ENCODE results near the gene PNMA6E.
A peak's percentile ranks its signal among the peaks of the same experiment; 100 is the strongest.

The PNMA6E gene

GRCh38 chrX:153414856-153415510 lies 13.8 kb upstream of the PNMA6E start:
- H3K79me2 ChIP-seq (ENCODE audit: control insufficient read depth, insufficient read depth, low read length, unreplicated experiment), result no peaks in the 10 kb centered on the region
- no peaks in the 10 kb centered on the region for H3K36me3 ChIP-seq (ENCODE audit: insufficient read depth, low read length)
- H3K4me1 ChIP-seq (ENCODE audit: control insufficient read depth, insufficient read depth, low read length, unreplicated experiment), result no peaks in the 10 kb centered on the region
- no peak overlapping the region for H2AFZ ChIP-seq (ENCODE audit: low read length, unreplicated experiment)
- no peak overlapping the region for H3K27ac ChIP-seq (ENCODE audit: low read depth, low read length)
- H3K27me3 ChIP-seq (ENCODE audit: insufficient read depth, low read length), result no peaks in the 10 kb centered on the region
- no peak overlapping the region for H3K4me3 ChIP-seq (ENCODE audit: low read depth, low read length)

GRCh38 chrX:153413731-153414130 lies 12.6 kb upstream of the PNMA6E start:
- no peaks in the 10 kb centered on the region for H3K27me3 ChIP-seq (ENCODE audit: insufficient read depth, low read length)
- H3K4me3 ChIP-seq (ENCODE audit: low read depth, low read length), result no peak overlapping the region
- no peaks in the 10 kb centered on the region for H3K79me2 ChIP-seq (ENCODE audit: control insufficient read depth, insufficient read depth, low read length, unreplicated experiment)
- no peak overlapping the region for H3K27ac ChIP-seq (ENCODE audit: low read depth, low read length)
- H3K4me1 ChIP-seq (ENCODE audit: control insufficient read depth, insufficient read depth, low read length, unreplicated experiment), result no peaks in the 10 kb centered on the region
- H3K36me3 ChIP-seq (ENCODE audit: insufficient read depth, low read length), result no peaks in the 10 kb centered on the region
- no peak overlapping the region for H2AFZ ChIP-seq (ENCODE audit: low read length, unreplicated experiment)

DNA sequence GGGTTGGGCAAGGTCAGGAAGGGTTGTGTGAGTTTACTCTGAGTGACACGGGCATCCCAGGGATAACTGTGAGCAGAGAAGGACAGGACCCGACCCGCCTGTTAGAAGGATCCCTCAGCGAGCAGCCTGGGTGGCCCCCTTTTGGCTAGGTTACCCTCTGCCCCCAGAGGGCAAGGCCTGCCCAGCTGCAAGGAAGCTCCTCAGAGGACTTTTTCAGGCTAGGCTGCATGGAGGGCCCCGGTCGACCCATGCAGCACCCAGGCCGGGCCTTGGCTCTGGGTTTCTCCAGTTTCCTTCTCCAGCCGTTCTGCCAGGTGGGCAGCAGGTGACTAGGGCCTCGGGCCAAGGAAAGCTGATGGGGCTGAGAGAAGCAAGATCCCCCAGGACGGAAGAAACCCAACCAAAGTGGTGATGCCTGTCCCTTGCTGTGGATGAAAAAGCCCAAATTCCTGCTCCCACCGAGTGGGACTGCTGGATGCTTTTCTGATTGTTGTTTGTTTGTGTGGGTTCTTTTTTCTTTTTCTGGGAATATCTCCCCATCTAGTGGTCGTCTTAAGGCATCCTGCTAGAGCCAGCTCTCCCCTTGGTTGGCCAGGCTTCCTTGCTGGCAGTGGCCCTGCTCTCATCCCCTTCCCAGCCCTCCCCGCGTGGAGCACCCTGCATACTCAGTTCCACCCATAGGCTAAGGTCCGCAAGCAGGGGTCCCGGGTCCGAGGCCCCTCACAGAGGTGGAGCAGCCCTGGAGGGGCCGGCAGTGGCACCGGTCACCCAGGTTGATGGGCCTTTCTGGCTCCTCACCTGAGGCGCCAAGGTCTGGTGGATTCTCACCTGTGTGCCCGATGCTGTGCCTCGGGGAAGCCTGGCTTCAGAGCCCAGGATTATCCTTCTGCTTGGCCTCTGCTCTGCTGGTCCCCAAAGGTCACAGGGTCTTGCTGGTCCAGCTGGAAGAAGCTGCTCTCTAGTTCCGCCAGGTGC lies 11.9 kb upstream of the PNMA6E start:
- H3K36me3 ChIP-seq (ENCODE audit: insufficient read depth, low read length), result no peaks in the 10 kb centered on the region
- no peaks in the 10 kb centered on the region for H3K79me2 ChIP-seq (ENCODE audit: control insufficient read depth, insufficient read depth, low read length, unreplicated experiment)
- no peak overlapping the region for H2AFZ ChIP-seq (ENCODE audit: low read length, unreplicated experiment)
- H3K4me1 ChIP-seq (ENCODE audit: control insufficient read depth, insufficient read depth, low read length, unreplicated experiment), result no peaks in the 10 kb centered on the region
- no peak overlapping the region for H3K4me3 ChIP-seq (ENCODE audit: low read depth, low read length)
- H3K27me3 ChIP-seq (ENCODE audit: insufficient read depth, low read length), result no peaks in the 10 kb centered on the region
- no peak overlapping the region for H3K27ac ChIP-seq (ENCODE audit: low read depth, low read length)

- Histone ChIP-seq H3K27ac (ENCODE audit: low read depth, low read length) (no peak overlapping the region), H3K4me3 (ENCODE audit: low read depth, low read length) (peak overlapping the region; percentile 78), H2AFZ (ENCODE audit: low read length, unreplicated experiment) (no peak overlapping the region), H3K27me3 (ENCODE audit: insufficient read depth, low read length) (no peaks in the 10 kb centered on the region), H3K36me3 (ENCODE audit: insufficient read depth, low read length) (no peaks in the 10 kb centered on the region), H3K79me2 (ENCODE audit: control insufficient read depth, insufficient read depth, low read length, unreplicated experiment) (no peaks in the 10 kb centered on the region), H3K4me1 (ENCODE audit: control insufficient read depth, insufficient read depth, low read length, unreplicated experiment) (no peaks in the 10 kb centered on the region)
These were observed 10.9 kb upstream of the PNMA6E start for GRCh38 chrX:153411988-153412574.

DNA sequence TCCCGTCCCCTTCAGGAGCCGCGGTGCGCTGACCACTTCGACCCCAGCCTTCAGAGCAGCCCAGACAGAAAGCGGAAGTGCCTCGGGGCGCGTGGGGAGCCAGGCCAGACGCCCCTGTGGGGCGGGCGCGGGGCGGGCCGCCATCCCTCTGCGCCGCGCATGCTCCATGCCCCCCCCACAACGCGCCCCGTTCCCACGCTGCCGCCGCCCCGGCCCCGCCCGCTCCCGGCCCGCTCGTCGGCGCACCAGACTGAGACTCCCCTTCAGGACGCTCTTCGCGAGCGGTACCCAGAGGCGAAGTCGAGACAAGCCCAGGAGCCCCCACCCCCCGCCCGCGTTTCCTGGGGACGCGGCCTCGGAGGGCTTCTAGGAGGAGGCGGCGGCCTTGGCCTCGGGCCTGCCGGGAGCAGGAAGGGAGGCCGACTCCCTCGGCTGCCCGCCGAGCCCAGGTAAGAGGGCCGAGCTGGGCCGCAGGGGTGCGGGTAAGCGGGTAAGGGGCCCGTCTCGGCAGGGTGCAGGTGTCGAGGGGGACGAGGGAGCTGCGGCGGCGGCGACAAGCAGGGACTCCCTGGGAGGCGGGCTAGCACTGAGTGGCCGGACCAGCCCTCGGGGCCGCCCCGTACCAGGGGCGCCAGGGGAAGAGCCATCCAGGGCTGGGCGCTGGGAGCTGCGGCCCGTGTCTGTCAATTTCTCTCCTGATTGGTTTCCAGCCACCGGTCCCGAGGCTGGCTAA lies 10.3 kb upstream of the PNMA6E start, which contains the start of gene ZFP92:
ZFP92 (plus strand) TSS at position 218 of the 733 bp plus-strand sequence. CDS start 6,851 bp downstream, outside the sequence.
- Histone ChIP-seq H3K27ac (ENCODE audit: low read depth, low read length) (no peak within 1 kb of the TSS), H3K4me3 (ENCODE audit: low read depth, low read length) (peak within 1 kb of the TSS; percentile 78)

DNA sequence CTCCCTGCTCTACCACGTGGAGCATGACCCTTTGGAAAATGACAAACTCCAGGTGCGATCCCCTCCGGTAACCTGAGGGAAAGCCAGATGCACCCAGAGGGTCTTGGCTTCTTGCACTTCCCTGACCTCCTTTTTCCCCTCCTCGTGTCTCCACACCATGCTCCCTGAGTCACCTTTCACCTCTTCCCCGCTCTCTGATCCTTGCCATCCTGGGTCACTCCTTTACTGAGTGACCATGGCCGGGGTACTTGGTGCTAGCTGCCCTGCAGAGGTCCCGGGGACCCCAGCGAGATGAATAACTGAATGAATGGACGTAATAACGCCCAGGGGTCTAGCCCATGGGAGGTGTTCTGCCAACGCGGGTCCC lies 9.7 kb upstream of the PNMA6E start:
- Histone ChIP-seq H3K27ac (ENCODE audit: low read depth, low read length) (no peak overlapping the region), H3K4me3 (ENCODE audit: low read depth, low read length) (peak overlapping the region; percentile 78), H3K4me1 (ENCODE audit: control insufficient read depth, insufficient read depth, low read length, unreplicated experiment) (no peaks in the 10 kb centered on the region), H2AFZ (ENCODE audit: low read length, unreplicated experiment) (no peak overlapping the region), H3K36me3 (ENCODE audit: insufficient read depth, low read length) (no peaks in the 10 kb centered on the region), H3K27me3 (ENCODE audit: insufficient read depth, low read length) (no peaks in the 10 kb centered on the region), H3K79me2 (ENCODE audit: control insufficient read depth, insufficient read depth, low read length, unreplicated experiment) (no peaks in the 10 kb centered on the region)

More for the DNA sequence above, 10.3 kb upstream of the PNMA6E start, which contains the start of gene ZFP92:
- Histone ChIP-seq H2AFZ (ENCODE audit: low read length, unreplicated experiment) (no peak within 1 kb of the TSS), H3K4me1 (ENCODE audit: control insufficient read depth, insufficient read depth, low read length, unreplicated experiment) (no peaks in the 10 kb centered on the region), H3K27me3 (ENCODE audit: insufficient read depth, low read length) (no peaks in the 10 kb centered on the region), H3K36me3 (ENCODE audit: insufficient read depth, low read length) (no peaks in the 10 kb centered on the region), H3K79me2 (ENCODE audit: control insufficient read depth, insufficient read depth, low read length, unreplicated experiment) (no peaks in the 10 kb centered on the region)

DNA sequence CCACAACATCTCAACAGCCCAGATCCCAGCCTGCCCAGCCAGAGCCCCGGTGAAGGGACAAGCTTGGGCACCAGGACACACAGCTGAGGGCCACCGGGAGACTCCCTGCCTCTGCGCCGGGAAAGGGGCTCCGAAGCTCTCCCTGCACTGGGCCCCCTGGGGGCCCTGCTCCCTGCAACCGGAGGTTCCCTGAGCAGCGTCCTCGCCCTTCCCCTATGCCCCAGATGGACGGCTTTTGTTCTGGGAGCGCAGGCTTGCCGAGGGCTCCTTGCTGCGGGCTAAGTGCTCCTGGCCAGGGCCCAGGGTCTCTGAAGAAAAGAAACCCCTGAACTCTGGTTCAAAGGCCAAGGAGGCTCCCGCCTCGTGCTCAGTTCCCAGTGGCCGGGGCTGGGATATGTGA lies 9.2 kb upstream of the PNMA6E start:
- H3K4me3 ChIP-seq (ENCODE audit: low read depth, low read length), result no peak overlapping the region

DNA sequence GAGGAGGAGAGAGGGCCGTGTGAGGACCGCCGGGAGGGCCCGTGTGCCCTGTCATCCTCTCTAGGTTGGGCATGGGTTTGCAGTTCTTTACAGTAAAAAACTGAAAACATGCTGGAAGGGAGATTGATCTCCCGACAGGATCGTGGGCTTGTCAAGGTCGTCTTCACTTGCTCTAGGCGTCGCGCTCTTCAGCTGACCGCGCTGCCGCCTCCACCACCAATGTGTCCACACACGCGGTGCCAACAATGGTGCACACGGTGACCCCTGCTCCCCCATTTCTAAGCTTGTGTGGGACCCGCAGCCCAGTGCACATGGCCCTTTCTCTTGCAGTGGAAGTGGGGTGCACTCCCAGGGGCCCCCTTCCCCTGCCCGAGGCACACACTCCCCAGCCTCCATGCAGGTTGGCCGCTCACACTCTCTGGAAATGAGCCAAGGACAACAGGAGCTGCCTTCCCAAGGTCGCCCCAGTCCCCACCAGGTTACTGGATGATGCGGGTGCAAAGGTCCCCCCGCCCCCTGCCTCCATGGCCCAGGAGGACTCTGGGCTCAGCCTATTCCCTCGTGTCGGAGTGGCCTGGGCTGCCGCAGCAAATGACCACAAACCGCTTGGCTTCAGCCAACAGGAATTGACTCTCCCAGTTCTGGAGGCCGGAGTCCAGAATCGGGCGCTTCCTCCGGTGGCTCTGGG lies 8.4 kb upstream of the PNMA6E start:
- H2AFZ ChIP-seq (ENCODE audit: low read length, unreplicated experiment), result no peak overlapping the region

More for the DNA sequence above, 9.2 kb upstream of the PNMA6E start:
- no peaks in the 10 kb centered on the region for H3K27me3 ChIP-seq (ENCODE audit: insufficient read depth, low read length)
- no peaks in the 10 kb centered on the region for H3K79me2 ChIP-seq (ENCODE audit: control insufficient read depth, insufficient read depth, low read length, unreplicated experiment)
- H3K27ac ChIP-seq (ENCODE audit: low read depth, low read length), result no peak overlapping the region
- H2AFZ ChIP-seq (ENCODE audit: low read length, unreplicated experiment), result no peak overlapping the region
- no peaks in the 10 kb centered on the region for H3K36me3 ChIP-seq (ENCODE audit: insufficient read depth, low read length)
- H3K4me1 ChIP-seq (ENCODE audit: control insufficient read depth, insufficient read depth, low read length, unreplicated experiment), result no peaks in the 10 kb centered on the region

DNA sequence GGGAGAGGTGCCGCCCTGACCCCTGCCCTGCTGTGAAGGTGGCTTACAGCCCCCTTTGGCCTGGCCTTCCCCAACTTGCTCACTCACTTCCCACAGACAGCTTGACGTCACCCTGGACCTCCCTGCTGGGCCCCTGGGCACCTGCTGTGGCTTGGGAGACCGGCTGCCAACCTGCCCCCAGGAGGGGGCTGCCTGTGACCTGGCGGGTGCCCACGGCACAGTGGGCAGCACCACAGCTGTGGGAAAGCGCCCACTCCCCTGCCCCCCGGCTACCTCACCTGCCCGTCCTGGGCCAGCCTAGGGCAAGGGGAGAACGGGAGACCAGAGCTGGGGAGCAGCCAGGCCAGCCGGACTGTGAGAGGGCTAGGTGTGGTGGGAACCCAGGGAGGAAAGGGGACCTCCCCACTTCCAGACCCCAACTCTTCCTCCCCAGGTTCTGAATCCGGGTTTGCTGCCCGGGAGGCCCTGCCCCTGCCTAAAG lies 7.8 kb upstream of the PNMA6E start:
- Histone ChIP-seq H3K36me3 (ENCODE audit: insufficient read depth, low read length) (no peaks in the 10 kb centered on the region), H3K27me3 (ENCODE audit: insufficient read depth, low read length) (0 out of 2 replicates have a peak, but pooled peaks cover 3% of the 10 kb centered on the region), H3K27ac (ENCODE audit: low read depth, low read length) (no peak overlapping the region), H3K4me3 (ENCODE audit: low read depth, low read length) (no peak overlapping the region), H2AFZ (ENCODE audit: low read length, unreplicated experiment) (no peak overlapping the region), H3K4me1 (ENCODE audit: control insufficient read depth, insufficient read depth, low read length, unreplicated experiment) (no peaks in the 10 kb centered on the region), H3K79me2 (ENCODE audit: control insufficient read depth, insufficient read depth, low read length, unreplicated experiment) (no peaks in the 10 kb centered on the region)

More for the DNA sequence above, 8.4 kb upstream of the PNMA6E start:
- no peaks in the 10 kb centered on the region for H3K79me2 ChIP-seq (ENCODE audit: control insufficient read depth, insufficient read depth, low read length, unreplicated experiment)
- H3K27me3 ChIP-seq (ENCODE audit: insufficient read depth, low read length), result 0 out of 2 replicates have a peak, but pooled peaks cover 3% of the 10 kb centered on the region
- no peaks in the 10 kb centered on the region for H3K36me3 ChIP-seq (ENCODE audit: insufficient read depth, low read length)
- no peaks in the 10 kb centered on the region for H3K4me1 ChIP-seq (ENCODE audit: control insufficient read depth, insufficient read depth, low read length, unreplicated experiment)
- H3K4me3 ChIP-seq (ENCODE audit: low read depth, low read length), result no peak overlapping the region
- H3K27ac ChIP-seq (ENCODE audit: low read depth, low read length), result no peak overlapping the region
